GM06990 (cell line): ENCODE data around the gene XRCC3.

ENCODE experiments used
- DNase-seq: peaks from one replicate; pipeline ENCODE4 v3.0.0-alpha.2; 2011; ENCODE audit not compliant: insufficient read length; ENCODE audit errors: extremely low read depth
- H3K27me3 ChIP-seq: replicated peaks from 2 replicates; pipeline ENCODE4 v1.6.0; 2011; ENCODE audit warnings: low read length; ENCODE audit not compliant: control insufficient read depth, insufficient read depth
- H3K36me3 ChIP-seq: 2 replicates; pipeline ENCODE4 v1.5.1; 2011; ENCODE audit warnings: low read length; ENCODE audit not compliant: control insufficient read depth, insufficient read depth
- H3K4me3 ChIP-seq: replicated peaks from 2 replicates; pipeline ENCODE4 v1.5.1; 2011; ENCODE audit warnings: low read depth, mild to moderate bottlenecking, control low read depth, low read length
- TF ChIP-seq, protein P1 (sequence below): IDR thresholded peaks from 2 replicates; pipeline ENCODE4 v1.5.1; 2011; ENCODE audit warnings: low read length, control low read depth, mild to moderate bottlenecking, inconsistent platforms; ENCODE audit not compliant: insufficient read depth, poor library complexity, severe bottlenecking

Gene XRCC3

DNA sequence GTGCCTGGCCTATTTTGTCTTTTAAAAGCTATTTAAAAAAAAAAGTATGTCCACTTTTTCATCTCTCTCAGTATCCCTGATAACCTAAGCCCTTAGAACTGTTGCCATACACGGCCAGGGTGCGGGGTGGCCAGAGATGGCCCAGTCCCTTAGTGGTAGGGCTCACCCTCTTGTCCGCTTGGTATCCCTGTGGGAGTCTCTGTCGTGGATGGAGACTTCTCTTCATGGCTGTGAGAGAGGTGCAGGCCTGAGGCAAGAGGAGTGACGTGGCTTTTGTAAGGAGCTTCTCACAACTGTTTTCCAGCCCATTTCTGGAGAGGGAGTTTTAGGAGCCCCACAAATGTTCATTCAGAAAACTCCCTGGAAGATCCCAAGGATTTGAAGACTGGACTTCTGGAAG, 26.8 kb downstream of the XRCC3 start:
- TF ChIP-seq, protein P1, sequence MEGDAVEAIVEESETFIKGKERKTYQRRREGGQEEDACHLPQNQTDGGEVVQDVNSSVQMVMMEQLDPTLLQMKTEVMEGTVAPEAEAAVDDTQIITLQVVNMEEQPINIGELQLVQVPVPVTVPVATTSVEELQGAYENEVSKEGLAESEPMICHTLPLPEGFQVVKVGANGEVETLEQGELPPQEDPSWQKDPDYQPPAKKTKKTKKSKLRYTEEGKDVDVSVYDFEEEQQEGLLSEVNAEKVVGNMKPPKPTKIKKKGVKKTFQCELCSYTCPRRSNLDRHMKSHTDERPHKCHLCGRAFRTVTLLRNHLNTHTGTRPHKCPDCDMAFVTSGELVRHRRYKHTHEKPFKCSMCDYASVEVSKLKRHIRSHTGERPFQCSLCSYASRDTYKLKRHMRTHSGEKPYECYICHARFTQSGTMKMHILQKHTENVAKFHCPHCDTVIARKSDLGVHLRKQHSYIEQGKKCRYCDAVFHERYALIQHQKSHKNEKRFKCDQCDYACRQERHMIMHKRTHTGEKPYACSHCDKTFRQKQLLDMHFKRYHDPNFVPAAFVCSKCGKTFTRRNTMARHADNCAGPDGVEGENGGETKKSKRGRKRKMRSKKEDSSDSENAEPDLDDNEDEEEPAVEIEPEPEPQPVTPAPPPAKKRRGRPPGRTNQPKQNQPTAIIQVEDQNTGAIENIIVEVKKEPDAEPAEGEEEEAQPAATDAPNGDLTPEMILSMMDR, result no peak
- Histone ChIP-seq H3K27me3 (no peaks in the 10 kb centered on the region), H3K36me3 (peaks cover 9% of the 10 kb centered on the region), H3K4me3 (no peak overlapping the region)
- DNase-seq, result no peak

DNA sequence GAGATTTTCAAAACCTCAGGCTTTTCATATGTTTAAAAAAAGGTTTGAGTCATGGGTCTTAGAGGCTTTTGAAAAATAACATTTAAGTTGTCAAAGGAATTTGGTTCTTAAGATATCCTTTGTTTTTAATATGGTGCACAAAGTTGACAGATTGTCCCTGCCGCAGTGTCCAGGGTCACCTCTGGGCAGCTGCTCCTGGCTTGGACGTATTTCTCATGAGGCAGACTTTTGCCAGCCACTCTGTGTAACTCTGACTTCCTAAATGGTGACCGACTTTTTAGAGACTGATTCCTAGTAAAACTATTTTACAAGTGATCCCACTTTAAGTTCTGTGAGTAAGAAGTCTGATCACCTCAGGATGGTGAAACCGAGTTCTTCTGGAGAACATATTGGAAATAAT, 27.5 kb downstream of the XRCC3 start:
- H3K36me3 ChIP-seq, result peaks cover 15% of the 10 kb centered on the region

DNA sequence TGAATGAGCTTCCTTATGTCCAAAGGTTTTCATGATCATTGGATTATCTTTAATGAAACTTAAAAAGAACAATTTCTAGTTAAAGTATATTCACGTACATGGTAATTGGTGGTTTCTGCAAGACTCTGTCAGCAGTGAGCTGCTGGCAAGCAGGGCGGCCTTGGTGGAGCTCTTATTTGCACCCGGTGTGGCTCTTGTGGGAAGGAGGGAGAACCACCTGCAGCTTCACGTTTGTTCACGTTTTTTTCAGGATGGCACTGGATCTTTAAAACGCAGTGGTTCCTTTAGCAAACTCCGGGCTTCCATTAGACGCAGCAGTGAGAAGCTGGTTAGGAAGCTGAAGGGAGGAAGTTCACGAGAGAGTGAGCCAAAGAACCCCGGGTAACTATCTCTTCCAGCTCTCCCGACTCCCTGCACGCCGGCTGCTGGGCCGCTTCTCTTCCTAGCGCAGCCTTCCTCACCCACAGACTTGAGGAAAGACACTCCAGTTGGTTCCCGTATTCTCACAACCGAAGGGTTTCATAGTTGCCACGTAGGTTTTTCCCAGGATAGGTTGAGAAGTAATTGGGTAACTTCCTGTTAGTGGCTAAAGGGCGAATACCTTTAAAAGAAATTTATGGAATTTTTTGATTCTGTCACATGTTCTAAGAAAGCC, 28.3 kb downstream of the XRCC3 start:
- TF ChIP-seq, protein P1, result no peak
- Histone ChIP-seq H3K27me3 (no peaks in the 10 kb centered on the region), H3K36me3 (peaks cover 15% of the 10 kb centered on the region), H3K4me3 (no peak overlapping the region)
- DNase-seq, result no peak

More for the DNA sequence above, 27.5 kb downstream of the XRCC3 start:
- Histone ChIP-seq H3K27me3 (no peaks in the 10 kb centered on the region), H3K4me3 (no peak overlapping the region)
- no peak for DNase-seq
- TF ChIP-seq, protein P1, result no peak

DNA sequence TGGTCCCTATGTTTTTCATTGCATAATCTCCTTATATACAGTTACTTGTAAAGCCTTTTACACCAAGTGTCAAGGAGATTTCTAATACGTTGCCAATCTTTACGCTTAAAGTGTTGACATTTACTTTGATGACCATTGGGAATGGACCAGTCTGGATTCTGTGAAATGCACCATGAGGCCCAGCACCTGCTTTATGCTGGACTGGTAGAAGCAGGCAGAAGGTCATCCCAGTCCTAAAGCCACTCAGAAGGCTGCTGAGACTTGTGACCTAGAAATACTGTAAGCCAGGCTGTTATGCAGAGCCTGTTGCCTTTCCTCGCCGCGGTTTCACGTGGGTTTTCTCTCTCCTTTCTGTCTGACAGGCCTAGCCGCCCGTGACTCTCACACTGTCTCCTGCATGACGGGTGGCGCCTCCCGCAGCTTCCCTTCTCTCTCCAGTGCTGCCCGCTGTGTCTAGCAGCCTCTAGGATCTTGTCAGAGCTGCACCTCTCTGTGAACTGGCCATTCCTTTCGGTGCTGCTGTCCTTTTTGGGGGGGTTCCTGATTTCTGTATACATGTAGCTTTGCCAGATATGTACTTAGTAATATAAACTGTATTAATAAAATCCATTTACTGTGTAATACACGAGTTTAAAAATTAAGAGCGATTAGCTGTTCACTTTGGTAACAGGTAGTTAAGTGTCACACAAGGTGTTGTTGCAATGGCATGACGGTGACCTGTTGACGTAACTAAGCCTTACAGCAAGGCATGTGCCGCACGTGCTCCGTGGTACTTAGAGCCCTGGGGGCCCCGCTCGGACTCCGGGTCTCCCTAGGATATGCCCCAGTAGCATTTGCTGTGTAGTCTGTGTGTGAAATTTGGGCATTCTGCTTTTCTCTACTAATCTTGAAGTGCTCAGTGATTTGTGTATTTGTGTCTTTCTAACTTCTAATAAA, 29.7 kb downstream of the XRCC3 start:
- H3K27me3 ChIP-seq, result no peaks in the 10 kb centered on the region
- H3K4me3 ChIP-seq, result no peak overlapping the region
- peaks cover 23% of the 10 kb centered on the region for H3K36me3 ChIP-seq
- no peak for DNase-seq
- TF ChIP-seq, protein P1, result no peak

DNA sequence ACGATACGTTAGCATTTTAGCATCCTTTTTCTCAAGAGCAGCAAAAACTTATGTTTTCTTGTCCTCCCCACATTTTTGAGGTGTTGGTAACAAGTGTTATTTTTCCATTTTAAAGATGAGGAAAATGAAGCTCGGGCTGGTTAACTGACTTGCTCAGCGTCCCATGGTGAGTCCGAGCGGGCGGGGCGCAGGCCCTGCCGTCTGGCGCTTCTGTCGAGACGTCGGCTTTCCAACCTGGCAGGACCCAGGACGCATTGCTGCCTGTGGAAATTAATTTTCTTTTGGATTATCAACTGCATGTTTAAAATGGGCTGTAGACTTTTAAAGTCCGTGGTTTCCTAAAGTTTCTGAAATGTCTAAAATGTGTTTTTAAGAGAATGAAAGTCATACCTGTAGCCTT, 30.4 kb downstream of the XRCC3 start:
- DNase-seq, result no peak

More for the DNA sequence above, 30.4 kb downstream of the XRCC3 start:
- H3K4me3 ChIP-seq, result no peak overlapping the region
- no peaks in the 10 kb centered on the region for H3K27me3 ChIP-seq
- TF ChIP-seq, protein P1, result no peak
- peaks cover 25% of the 10 kb centered on the region for H3K36me3 ChIP-seq
